ENCODE results near the gene MCOLN1.

Gene MCOLN1

GRCh38 chr19:7541828-7542443 is 19.5 kb downstream of the MCOLN1 start:
- DNase-seq (ENCODE audit: low read depth in 1 of 2, low spot score in 1 of 2) = no peak

GRCh38 chr19:7542556-7543348 is 20.3 kb downstream of the MCOLN1 start:
- no peak for DNase-seq (ENCODE audit: low read depth in 1 of 2, low spot score in 1 of 2)

GRCh38 chr19:7544626-7545025 is 22.2 kb downstream of the MCOLN1 start:
- no peak for DNase-seq (ENCODE audit: low read depth in 1 of 2, low spot score in 1 of 2)

- no peak for DNase-seq (ENCODE audit: low read depth in 1 of 2, low spot score in 1 of 2)
Observed at GRCh38 chr19:7545300-7545699, 22.9 kb downstream of the MCOLN1 start.

- no peak for DNase-seq (ENCODE audit: low read depth in 1 of 2, low spot score in 1 of 2)
Observed at GRCh38 chr19:7545904-7546303, 23.5 kb downstream of the MCOLN1 start.

- no peak for DNase-seq (ENCODE audit: low read depth in 1 of 2, low spot score in 1 of 2)
Observed at GRCh38 chr19:7547159-7547558, 24.7 kb downstream of the MCOLN1 start.

- DNase-seq (ENCODE audit: low read depth in 1 of 2, low spot score in 1 of 2) = no peak
Observed at GRCh38 chr19:7549429-7550148, 27.2 kb downstream of the MCOLN1 start.

GRCh38 chr19:7550169-7550770 is 27.8 kb downstream of the MCOLN1 start:
- DNase-seq (ENCODE audit: low read depth in 1 of 2, low spot score in 1 of 2) = no peak

GRCh38 chr19:7550987-7551761 is 28.8 kb downstream of the MCOLN1 start:
- DNase-seq (ENCODE audit: low read depth in 1 of 2, low spot score in 1 of 2) = no peak

- DNase-seq (ENCODE audit: low read depth in 1 of 2, low spot score in 1 of 2) = no peak
Observed at GRCh38 chr19:7552781-7553180, 30.4 kb downstream of the MCOLN1 start.

GRCh38 chr19:7554565-7554964 is 32.1 kb downstream of the MCOLN1 start:
- no peak for DNase-seq (ENCODE audit: low read depth in 1 of 2, low spot score in 1 of 2)

- no peak for DNase-seq (ENCODE audit: low read depth in 1 of 2, low spot score in 1 of 2)
Observed at GRCh38 chr19:7554990-7555864, 32.8 kb downstream of the MCOLN1 start.

- no peak for DNase-seq (ENCODE audit: low read depth in 1 of 2, low spot score in 1 of 2)
Observed at GRCh38 chr19:7556696-7557315, 34.4 kb downstream of the MCOLN1 start.

GRCh38 chr19:7558667-7559066 is 36.2 kb downstream of the MCOLN1 start:
- DNase-seq (ENCODE audit: low read depth in 1 of 2, low spot score in 1 of 2) = no peak

GRCh38 chr19:7559102-7559501 is 36.7 kb downstream of the MCOLN1 start:
- no peak for DNase-seq (ENCODE audit: low read depth in 1 of 2, low spot score in 1 of 2)

GRCh38 chr19:7560255-7560654 is 37.8 kb downstream of the MCOLN1 start:
- DNase-seq (ENCODE audit: low read depth in 1 of 2, low spot score in 1 of 2) = no peak

- DNase-seq (ENCODE audit: low read depth in 1 of 2, low spot score in 1 of 2) = no peak
Observed at GRCh38 chr19:7561325-7561724, 38.9 kb downstream of the MCOLN1 start.

GRCh38 chr19:7562646-7563393 is 40.4 kb downstream of the MCOLN1 start:
- no peak for DNase-seq (ENCODE audit: low read depth in 1 of 2, low spot score in 1 of 2)

GRCh38 chr19:7564866-7565265 is 42.4 kb downstream of the MCOLN1 start:
- DNase-seq (ENCODE audit: low read depth in 1 of 2, low spot score in 1 of 2) = no peak
